ENCODE measurements around the gene MYBPH.

MYBPH gene

DNA sequence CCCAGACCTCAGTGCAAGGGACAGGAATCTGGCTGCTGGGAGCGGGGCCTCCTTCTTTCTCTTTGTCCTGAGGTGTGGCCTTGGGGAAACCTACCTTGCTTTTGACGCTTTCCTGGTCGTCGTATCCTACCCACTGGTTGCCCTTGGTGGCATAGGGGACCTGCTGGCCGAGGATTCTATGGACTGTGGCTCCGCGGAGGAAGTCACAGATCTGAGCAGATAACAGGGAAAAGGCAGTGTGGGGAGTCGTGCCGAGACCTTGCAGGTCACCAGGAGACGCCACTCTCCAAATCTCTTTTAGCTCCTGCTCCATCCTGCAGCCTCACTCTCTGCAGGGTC is 4.0 kb upstream of the MYBPH start:
- H3K9ac ChIP-seq (ENCODE audit: low read depth, low read length, poor library complexity, severe bottlenecking): no peak overlapping the region

DNA sequence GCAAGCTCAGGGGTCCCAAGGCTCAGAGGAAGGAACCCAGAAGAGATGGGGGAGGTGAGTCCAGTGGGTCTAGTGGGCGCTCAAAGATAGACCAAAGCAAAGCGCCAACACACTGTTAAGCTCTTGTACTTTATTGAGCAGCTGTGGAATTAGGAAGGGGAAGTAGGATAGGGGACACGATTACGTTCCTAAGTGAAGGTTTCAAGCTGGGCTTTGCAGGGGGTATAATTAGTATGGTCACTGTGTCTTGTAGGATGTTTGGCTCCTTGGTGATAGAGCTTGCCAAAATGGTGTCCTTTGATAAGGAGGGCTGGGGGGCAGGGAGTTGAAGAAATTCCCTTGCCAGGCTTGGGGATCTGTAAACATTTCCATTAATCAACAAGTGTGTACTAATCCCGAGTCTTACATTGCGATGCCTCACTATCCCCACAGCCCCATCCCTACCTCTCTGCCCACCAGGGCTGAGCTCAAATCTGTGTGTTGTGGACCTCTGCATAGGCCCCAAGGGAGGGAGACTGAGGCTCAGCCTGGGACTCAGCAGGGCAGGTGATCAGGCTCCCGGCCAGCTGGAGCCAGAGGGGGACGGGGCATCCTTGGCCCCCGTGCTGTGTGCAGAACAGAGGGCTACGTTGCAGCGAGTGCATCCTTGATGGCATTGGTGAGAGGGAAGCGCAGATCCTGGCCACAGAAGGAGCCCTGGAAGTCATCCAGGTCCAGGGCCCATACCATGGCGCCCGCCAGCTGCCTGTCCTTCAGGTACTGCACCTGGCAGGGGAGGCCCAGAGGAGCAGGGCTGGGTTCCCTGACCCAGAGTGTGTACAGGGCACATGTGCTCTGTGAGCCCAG is 3.4 kb upstream of the MYBPH start:
- Histone ChIP-seq H3K27me3 (ENCODE audit: insufficient read depth, low read length, poor library complexity, severe bottlenecking) (no peaks in the 10 kb centered on the region), H3K79me2 (ENCODE audit: insufficient read depth, low read length) (no peaks in the 10 kb centered on the region), H2AFZ (ENCODE audit: low read length) (no peak overlapping the region), H3K9me2 (replicated peaks; ENCODE audit: low read depth, low read length) (no peaks in the 10 kb centered on the region), H4K20me1 (ENCODE audit: insufficient read depth, low read length, poor library complexity, severe bottlenecking) (no peaks in the 10 kb centered on the region), H3K4me2 (ENCODE audit: low read depth, low read length, poor library complexity, severe bottlenecking) (no peak overlapping the region), H3F3A (ENCODE audit: low read depth) (no peaks in the 10 kb centered on the region), H3K36me3 (ENCODE audit: insufficient read depth, low read length) (no peaks in the 10 kb centered on the region), H3K4me3 (ENCODE audit: low read length, poor library complexity, severe bottlenecking) (no peak overlapping the region), H3K9ac (ENCODE audit: low read depth, low read length, poor library complexity, severe bottlenecking) (no peak overlapping the region), H3K4me1 (ENCODE audit: insufficient read depth, low read length, poor library complexity, severe bottlenecking) (peaks cover 14% of the 10 kb centered on the region), H3K9me3 (ENCODE audit: insufficient read depth, low read depth, low read length) (no peaks in the 10 kb centered on the region)
- TF ChIP-seq, protein P1, sequence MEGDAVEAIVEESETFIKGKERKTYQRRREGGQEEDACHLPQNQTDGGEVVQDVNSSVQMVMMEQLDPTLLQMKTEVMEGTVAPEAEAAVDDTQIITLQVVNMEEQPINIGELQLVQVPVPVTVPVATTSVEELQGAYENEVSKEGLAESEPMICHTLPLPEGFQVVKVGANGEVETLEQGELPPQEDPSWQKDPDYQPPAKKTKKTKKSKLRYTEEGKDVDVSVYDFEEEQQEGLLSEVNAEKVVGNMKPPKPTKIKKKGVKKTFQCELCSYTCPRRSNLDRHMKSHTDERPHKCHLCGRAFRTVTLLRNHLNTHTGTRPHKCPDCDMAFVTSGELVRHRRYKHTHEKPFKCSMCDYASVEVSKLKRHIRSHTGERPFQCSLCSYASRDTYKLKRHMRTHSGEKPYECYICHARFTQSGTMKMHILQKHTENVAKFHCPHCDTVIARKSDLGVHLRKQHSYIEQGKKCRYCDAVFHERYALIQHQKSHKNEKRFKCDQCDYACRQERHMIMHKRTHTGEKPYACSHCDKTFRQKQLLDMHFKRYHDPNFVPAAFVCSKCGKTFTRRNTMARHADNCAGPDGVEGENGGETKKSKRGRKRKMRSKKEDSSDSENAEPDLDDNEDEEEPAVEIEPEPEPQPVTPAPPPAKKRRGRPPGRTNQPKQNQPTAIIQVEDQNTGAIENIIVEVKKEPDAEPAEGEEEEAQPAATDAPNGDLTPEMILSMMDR (conservative IDR thresholded peaks at IDR 0.05; ENCODE audit: low read length): no peak
- TF ChIP-seq EZH2phosphoT487 (IDR thresholded peaks at IDR 0.05; ENCODE audit: borderline replicate concordance): no peak

More for the DNA sequence above, 4.0 kb upstream of the MYBPH start:
- Histone ChIP-seq H3K4me2 (ENCODE audit: low read depth, low read length, poor library complexity, severe bottlenecking) (no peak overlapping the region), H3K4me1 (ENCODE audit: insufficient read depth, low read length, poor library complexity, severe bottlenecking) (peaks cover 13% of the 10 kb centered on the region), H3K4me3 (ENCODE audit: low read length, poor library complexity, severe bottlenecking) (no peak overlapping the region), H3K36me3 (ENCODE audit: insufficient read depth, low read length) (no peaks in the 10 kb centered on the region), H3K79me2 (ENCODE audit: insufficient read depth, low read length) (no peaks in the 10 kb centered on the region), H4K20me1 (ENCODE audit: insufficient read depth, low read length, poor library complexity, severe bottlenecking) (no peaks in the 10 kb centered on the region), H3K27me3 (ENCODE audit: insufficient read depth, low read length, poor library complexity, severe bottlenecking) (no peaks in the 10 kb centered on the region), H3K9me3 (ENCODE audit: insufficient read depth, low read depth, low read length) (no peaks in the 10 kb centered on the region), H3F3A (ENCODE audit: low read depth) (no peaks in the 10 kb centered on the region), H3K9me2 (replicated peaks; ENCODE audit: low read depth, low read length) (no peaks in the 10 kb centered on the region), H2AFZ (ENCODE audit: low read length) (no peak overlapping the region)
- TF ChIP-seq, protein P1 (conservative IDR thresholded peaks at IDR 0.05; ENCODE audit: low read length): no peak
- TF ChIP-seq EZH2phosphoT487 (IDR thresholded peaks at IDR 0.05; ENCODE audit: borderline replicate concordance): no peak

DNA sequence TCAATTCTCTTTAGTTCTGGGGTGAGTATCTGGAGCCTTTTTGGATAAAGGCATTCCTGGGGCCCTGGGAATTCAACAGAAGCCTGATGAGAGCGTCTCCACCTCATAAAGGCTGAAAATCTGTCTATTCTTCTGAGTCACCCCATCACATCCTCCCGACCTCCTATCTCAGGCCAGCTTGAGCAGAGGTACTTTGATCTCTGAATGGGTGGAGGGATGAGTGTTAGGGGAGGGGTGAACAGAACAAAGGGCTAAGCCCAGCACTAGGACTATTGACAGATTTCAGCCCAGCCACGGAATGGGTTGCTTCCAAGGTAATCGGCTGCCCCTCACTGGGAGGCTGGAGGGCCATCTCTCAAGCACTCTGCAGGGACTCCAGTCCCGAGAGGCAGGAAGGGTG is 2.5 kb upstream of the MYBPH start:
- Histone ChIP-seq H3K9me2 (replicated peaks; ENCODE audit: low read depth, low read length) (no peaks in the 10 kb centered on the region), H3K79me2 (ENCODE audit: insufficient read depth, low read length) (no peaks in the 10 kb centered on the region), H3K4me1 (ENCODE audit: insufficient read depth, low read length, poor library complexity, severe bottlenecking) (peaks cover 17% of the 10 kb centered on the region), H3K4me2 (ENCODE audit: low read depth, low read length, poor library complexity, severe bottlenecking) (no peak overlapping the region), H3K9me3 (ENCODE audit: insufficient read depth, low read depth, low read length) (no peaks in the 10 kb centered on the region), H3K36me3 (ENCODE audit: insufficient read depth, low read length) (no peaks in the 10 kb centered on the region), H3F3A (ENCODE audit: low read depth) (no peaks in the 10 kb centered on the region), H2AFZ (ENCODE audit: low read length) (no peak overlapping the region), H3K4me3 (ENCODE audit: low read length, poor library complexity, severe bottlenecking) (no peak overlapping the region), H3K9ac (ENCODE audit: low read depth, low read length, poor library complexity, severe bottlenecking) (no peak overlapping the region), H3K27me3 (ENCODE audit: insufficient read depth, low read length, poor library complexity, severe bottlenecking) (no peaks in the 10 kb centered on the region), H4K20me1 (ENCODE audit: insufficient read depth, low read length, poor library complexity, severe bottlenecking) (no peaks in the 10 kb centered on the region)
- TF ChIP-seq, protein P1 (conservative IDR thresholded peaks at IDR 0.05; ENCODE audit: low read length): no peak
- no peak for TF ChIP-seq EZH2phosphoT487 (IDR thresholded peaks at IDR 0.05; ENCODE audit: borderline replicate concordance)
